GM19328 (cell line): ENCODE data around the gene TMEM25.
"Not testable (repeated sequence)": the region's sequence is repeated elsewhere in the genome, so short reads cannot be mapped to it uniquely, and the experiment has no call there.

Experiments used
- ATAC-seq: cut with Tn5 transposase; IDR thresholded peaks from one replicate; pipeline ENCODE4 v1.9.1; 2021; ENCODE audit warnings: mild to moderate bottlenecking, moderate library complexity; ENCODE audit not compliant: unreplicated experiment

The TMEM25 gene

DNA sequence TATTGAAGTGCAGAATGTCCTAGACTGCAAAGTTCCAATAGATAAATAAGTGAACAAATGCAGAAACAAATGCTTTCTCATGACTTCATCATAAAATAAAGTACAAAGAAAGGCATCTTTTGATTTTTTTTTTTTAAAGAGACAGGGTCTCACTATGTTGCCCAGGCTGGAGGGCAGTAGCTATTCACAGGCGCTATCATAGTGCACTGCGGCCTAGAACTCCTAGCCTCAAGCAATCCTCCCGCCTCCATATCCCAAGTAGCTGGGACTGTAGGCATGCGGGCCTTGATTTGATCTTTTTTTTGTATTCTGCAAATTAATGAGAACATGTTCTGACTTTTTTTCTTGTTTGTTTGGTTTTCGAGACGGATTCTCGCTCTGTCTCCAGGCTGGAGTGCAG is 43.6 kb downstream of the TMEM25 start:
- ATAC-seq, result no peak

DNA sequence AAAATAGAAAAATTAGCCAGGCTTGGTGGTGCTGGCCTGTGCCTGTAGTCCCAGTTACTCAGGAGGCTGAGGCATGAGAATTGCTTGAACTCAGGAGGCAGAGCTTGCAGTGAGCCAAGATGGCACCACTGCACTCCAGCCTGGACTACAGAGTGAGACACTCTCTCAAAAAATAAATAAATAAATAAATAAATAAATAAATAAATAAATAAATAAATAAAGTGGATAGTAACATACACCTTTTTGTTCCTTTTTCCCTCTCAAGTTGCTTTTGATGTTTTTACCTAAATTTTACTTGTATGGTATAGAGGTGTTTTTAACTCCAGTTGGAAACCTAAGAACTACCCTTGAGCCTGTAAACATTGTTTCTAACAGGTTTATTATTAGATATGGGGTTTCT is 47.0 kb downstream of the TMEM25 start:
- not testable (repeated sequence) for ATAC-seq

DNA sequence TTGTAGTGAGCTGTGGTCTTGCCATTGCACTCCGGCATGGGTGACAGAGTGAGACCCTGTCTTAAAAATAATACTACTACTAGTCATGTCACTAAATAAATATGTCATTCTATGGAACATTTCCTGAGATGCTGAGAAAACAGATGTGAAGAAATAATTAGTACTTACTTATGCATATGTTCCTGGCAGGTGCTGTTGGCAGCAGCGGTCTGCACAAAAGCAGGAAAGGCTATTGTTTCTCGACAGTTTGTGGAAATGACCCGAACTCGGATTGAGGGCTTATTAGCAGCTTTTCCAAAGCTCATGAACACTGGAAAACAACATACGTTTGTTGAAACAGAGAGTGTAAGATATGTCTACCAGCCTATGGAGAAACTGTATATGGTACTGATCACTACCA is 50.1 kb downstream of the TMEM25 start:
- ATAC-seq, result no peak
